T-helper 17 cell (primary cell): ENCODE measurements around the gene PARD3B. TPM values are rescaled to one million over a fixed set of nuclear protein-coding genes. Genes with fewer than 3 reads are reported as not detected.
"Not testable (repeated sequence)": the region's sequence is repeated elsewhere in the genome, so short reads cannot be mapped to it uniquely, and the experiment has no call there.

Experiments
- ATAC-seq: fragments of 150-1000 bp; cut with Tn5 transposase; 2 replicates; pipeline ENCODE4 v1.10.0; 2021; ENCODE audit warnings: mild to moderate bottlenecking, moderate library complexity
- DNase-seq, 3 donors: peaks; one replicate each; pipeline versions ENCODE4 v3.0.0 to v3.0.0-alpha.2; 2020 to 2021
- H3K9me3 ChIP-seq: one replicate; pipeline ENCODE4 v1.7.0; 2013; ENCODE audit warnings: low read length, mild to moderate bottlenecking; ENCODE audit not compliant: control insufficient read depth, poor library complexity, severe bottlenecking
- H3K27ac Mint-ChIP-seq: one replicate; pipeline ENCODE4 v1.8.0; 2022; ENCODE audit warnings: mild to moderate bottlenecking, moderate library complexity, mixed read lengths
- H3K27me3 Mint-ChIP-seq: one replicate; pipeline ENCODE4 v1.8.0; 2022; ENCODE audit warnings: mixed read lengths
- H3K36me3 Mint-ChIP-seq: one replicate; pipeline ENCODE4 v1.8.0; 2022; ENCODE audit warnings: low read depth, mixed read lengths
- H3K4me1 Mint-ChIP-seq: one replicate; pipeline ENCODE4 v1.8.0; 2022; ENCODE audit warnings: mild to moderate bottlenecking, mixed read lengths
- H3K4me3 Mint-ChIP-seq: one replicate; pipeline ENCODE4 v1.8.0; 2022; ENCODE audit warnings: mild to moderate bottlenecking, moderate library complexity, mixed read lengths
- total RNA-seq, 4 donors: library from RNA in 2 of 4; stranded (reverse) in 2 of 4; gene quantifications; one replicate each; pipeline ENCODE4 v1.2.3 and lab custom pipeline; 2022 to 2026

The PARD3B gene
- total RNA-seq, 2 donors from 2014 or later = 1.5 to 3.0 TPM

GRCh38 chr2:204557604-204558003 is 12.3 kb downstream of the PARD3B start:
- Mint-ChIP-seq H3K27me3 (no peaks in the 10 kb centered on the region), H3K27ac (no peak overlapping the region), H3K4me1 (peaks cover 2% of the 10 kb centered on the region), H3K36me3 (no peaks in the 10 kb centered on the region), H3K4me3 (no peak overlapping the region)
- DNase-seq (no peak), ATAC-seq (no peak)
- H3K9me3 ChIP-seq = no peaks in the 10 kb centered on the region

GRCh38 chr2:204559358-204559757 is 14.1 kb downstream of the PARD3B start:
- H3K36me3 Mint-ChIP-seq, ATAC-seq, H3K9me3 ChIP-seq, H3K4me1 Mint-ChIP-seq, DNase-seq, H3K27ac Mint-ChIP-seq, H3K4me3 Mint-ChIP-seq, H3K27me3 Mint-ChIP-seq: not testable (repeated sequence)

GRCh38 chr2:204560902-204561301 is 15.6 kb downstream of the PARD3B start:
- H3K4me1 Mint-ChIP-seq = peaks cover 2% of the 10 kb centered on the region
- H3K9me3 ChIP-seq = no peaks in the 10 kb centered on the region
- no peak overlapping the region for H3K4me3 Mint-ChIP-seq
- H3K36me3 Mint-ChIP-seq = no peaks in the 10 kb centered on the region
- ATAC-seq = no peak
- no peak overlapping the region for H3K27ac Mint-ChIP-seq
- H3K27me3 Mint-ChIP-seq = peaks cover 6% of the 10 kb centered on the region
- DNase-seq = no peak

GRCh38 chr2:204561771-204562170 is 16.5 kb downstream of the PARD3B start:
- H3K27ac Mint-ChIP-seq = no peak overlapping the region

GRCh38 chr2:204566439-204566838 is 21.2 kb downstream of the PARD3B start:
- Mint-ChIP-seq H3K4me1 (peaks cover 2% of the 10 kb centered on the region), H3K36me3 (no peaks in the 10 kb centered on the region), H3K27ac (no peak overlapping the region), H3K27me3 (peaks cover 17% of the 10 kb centered on the region), H3K4me3 (no peak overlapping the region)
- no peaks in the 10 kb centered on the region for H3K9me3 ChIP-seq
- DNase-seq = no peak
- no peak for ATAC-seq

More at GRCh38 chr2:204561771-204562170, 16.5 kb downstream of the PARD3B start:
- no peak overlapping the region for H3K4me3 Mint-ChIP-seq
- H3K36me3 Mint-ChIP-seq = no peaks in the 10 kb centered on the region
- no peaks in the 10 kb centered on the region for H3K9me3 ChIP-seq
- peaks cover 2% of the 10 kb centered on the region for H3K4me1 Mint-ChIP-seq
- ATAC-seq (no peak), DNase-seq (no peak)
- H3K27me3 Mint-ChIP-seq = peaks cover 6% of the 10 kb centered on the region

- no peaks in the 10 kb centered on the region for H3K9me3 ChIP-seq
- no peak for ATAC-seq
- DNase-seq = no peak
- Mint-ChIP-seq H3K36me3 (no peaks in the 10 kb centered on the region), H3K4me1 (peaks cover 3% of the 10 kb centered on the region), H3K4me3 (no peak overlapping the region), H3K27ac (no peak overlapping the region), H3K27me3 (peaks cover 11% of the 10 kb centered on the region)
Observed at GRCh38 chr2:204570421-204570820, 25.1 kb downstream of the PARD3B start.

- DNase-seq = no peak
- no peaks in the 10 kb centered on the region for H3K36me3 Mint-ChIP-seq
- H3K4me3 Mint-ChIP-seq = no peak overlapping the region
- H3K27ac Mint-ChIP-seq = no peak overlapping the region
- no peak for ATAC-seq
- H3K9me3 ChIP-seq = no peaks in the 10 kb centered on the region
- peaks cover 3% of the 10 kb centered on the region for H3K4me1 Mint-ChIP-seq
- peaks cover 11% of the 10 kb centered on the region for H3K27me3 Mint-ChIP-seq
Observed at GRCh38 chr2:204571041-204571440, 25.8 kb downstream of the PARD3B start.

- ATAC-seq (no peak), DNase-seq (no peak)
- Mint-ChIP-seq H3K4me1 (peaks cover 3% of the 10 kb centered on the region), H3K4me3 (no peak overlapping the region), H3K27me3 (peaks cover 11% of the 10 kb centered on the region), H3K36me3 (no peaks in the 10 kb centered on the region), H3K27ac (no peak overlapping the region)
- H3K9me3 ChIP-seq = no peaks in the 10 kb centered on the region
Observed at GRCh38 chr2:204571911-204572310, 26.6 kb downstream of the PARD3B start.

- ATAC-seq (no peak), DNase-seq (no peak)
- no peaks in the 10 kb centered on the region for H3K9me3 ChIP-seq
- Mint-ChIP-seq H3K4me1 (peaks cover 3% of the 10 kb centered on the region), H3K27ac (no peak overlapping the region), H3K27me3 (peaks cover 11% of the 10 kb centered on the region), H3K36me3 (no peaks in the 10 kb centered on the region), H3K4me3 (no peak overlapping the region)
Observed at GRCh38 chr2:204573221-204573620, 27.9 kb downstream of the PARD3B start.

GRCh38 chr2:204574486-204574885 is 29.2 kb downstream of the PARD3B start:
- ATAC-seq = no peak
- Mint-ChIP-seq H3K4me1 (peaks cover 3% of the 10 kb centered on the region), H3K27ac (no peak overlapping the region), H3K27me3 (peaks cover 5% of the 10 kb centered on the region), H3K36me3 (no peaks in the 10 kb centered on the region), H3K4me3 (no peak overlapping the region)
- no peaks in the 10 kb centered on the region for H3K9me3 ChIP-seq
- DNase-seq = no peak

- H3K4me3 Mint-ChIP-seq = no peak overlapping the region
- H3K27ac Mint-ChIP-seq = no peak overlapping the region
Observed at GRCh38 chr2:204575463-204575862, 30.2 kb downstream of the PARD3B start.

GRCh38 chr2:204576362-204576979 is 31.2 kb downstream of the PARD3B start:
- DNase-seq (no peak), ATAC-seq (no peak)
- H3K27me3 Mint-ChIP-seq = no peaks in the 10 kb centered on the region
- H3K36me3 Mint-ChIP-seq = no peaks in the 10 kb centered on the region
- H3K4me1 Mint-ChIP-seq = peaks cover 3% of the 10 kb centered on the region
- H3K9me3 ChIP-seq = no peaks in the 10 kb centered on the region
- H3K4me3 Mint-ChIP-seq = no peak overlapping the region
- H3K27ac Mint-ChIP-seq = no peak overlapping the region

More at GRCh38 chr2:204575463-204575862, 30.2 kb downstream of the PARD3B start:
- no peak for DNase-seq
- no peaks in the 10 kb centered on the region for H3K36me3 Mint-ChIP-seq
- H3K9me3 ChIP-seq = no peaks in the 10 kb centered on the region
- H3K4me1 Mint-ChIP-seq = peaks cover 3% of the 10 kb centered on the region
- no peak for ATAC-seq
- H3K27me3 Mint-ChIP-seq = no peaks in the 10 kb centered on the region

GRCh38 chr2:204578928-204579598 is 33.8 kb downstream of the PARD3B start:
- DNase-seq (no peak), ATAC-seq (no peak)
- Mint-ChIP-seq H3K36me3 (no peaks in the 10 kb centered on the region), H3K27me3 (no peaks in the 10 kb centered on the region), H3K4me3 (no peak overlapping the region), H3K4me1 (no peaks in the 10 kb centered on the region), H3K27ac (no peak overlapping the region)
- no peaks in the 10 kb centered on the region for H3K9me3 ChIP-seq

- no peaks in the 10 kb centered on the region for H3K9me3 ChIP-seq
- Mint-ChIP-seq H3K27ac (no peak overlapping the region), H3K27me3 (no peaks in the 10 kb centered on the region), H3K4me3 (no peak overlapping the region), H3K36me3 (no peaks in the 10 kb centered on the region), H3K4me1 (no peaks in the 10 kb centered on the region)
- ATAC-seq = no peak
- no peak for DNase-seq
Observed at GRCh38 chr2:204581946-204582345, 36.7 kb downstream of the PARD3B start.
